Tongue (tissue), 2 donors: Measurements from ENCODE around the gene MRPS34. TPM values are rescaled to one million over a fixed set of nuclear protein-coding genes. Genes with fewer than 3 reads are reported as not detected.

Source experiments
- DNase-seq: peaks from one replicate; pipeline ENCODE4 v3.0.0-alpha.2; 2015
- total RNA-seq: library from RNA; depleted of rRNA; stranded (reverse); fragments of >200 nt; gene quantifications from one replicate; pipeline ENCODE4 v1.2.3, GENCODE V29; 2014

Gene MRPS34
- total RNA-seq, 1 donor from 2014 or later, result 41.5 TPM

DNA sequence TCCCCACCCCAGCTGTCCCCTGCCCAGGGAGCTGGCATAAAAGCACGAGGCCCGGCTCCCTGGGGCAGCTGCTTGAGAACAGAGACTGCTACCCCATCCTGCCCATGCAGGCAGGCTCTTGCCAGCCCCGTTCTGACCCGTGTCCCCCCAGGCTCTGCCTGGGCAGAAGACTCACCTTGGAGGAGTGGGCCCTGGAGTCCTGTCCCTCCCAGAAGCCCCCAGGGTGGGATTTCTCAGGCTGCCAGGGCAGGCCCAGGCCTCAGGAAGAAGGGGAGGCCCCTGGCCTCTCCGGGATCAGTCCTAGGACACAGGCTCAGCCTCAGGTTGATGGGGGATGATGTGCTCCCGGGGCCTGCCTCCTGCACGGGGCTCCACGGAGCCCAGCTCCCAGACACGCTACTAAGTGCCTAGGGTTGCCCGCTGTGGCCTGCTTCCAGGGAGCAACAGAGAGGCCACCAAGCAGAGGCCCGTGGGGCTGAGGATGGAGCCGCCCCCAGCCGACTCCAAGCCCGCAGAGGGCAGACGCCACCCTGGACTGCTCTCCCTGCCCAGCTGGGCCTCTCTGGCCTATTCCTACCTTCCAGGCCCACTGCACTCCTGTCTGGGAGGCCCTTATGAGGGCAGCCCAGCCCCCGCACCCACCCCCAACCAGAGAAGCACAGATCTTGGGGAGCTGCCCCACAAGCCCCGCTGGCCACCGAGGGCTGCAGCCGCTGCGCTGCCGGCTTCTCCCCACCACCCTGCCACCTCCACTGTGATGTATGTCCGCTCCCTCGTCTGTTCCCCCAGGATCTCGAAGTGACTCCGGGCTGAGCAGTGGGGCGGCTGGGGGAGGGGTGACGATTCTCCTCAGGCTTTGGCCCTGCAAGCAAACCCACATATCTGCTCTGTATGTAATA lies 3.3 kb downstream of the MRPS34 start:
- DNase-seq, result no peak

DNA sequence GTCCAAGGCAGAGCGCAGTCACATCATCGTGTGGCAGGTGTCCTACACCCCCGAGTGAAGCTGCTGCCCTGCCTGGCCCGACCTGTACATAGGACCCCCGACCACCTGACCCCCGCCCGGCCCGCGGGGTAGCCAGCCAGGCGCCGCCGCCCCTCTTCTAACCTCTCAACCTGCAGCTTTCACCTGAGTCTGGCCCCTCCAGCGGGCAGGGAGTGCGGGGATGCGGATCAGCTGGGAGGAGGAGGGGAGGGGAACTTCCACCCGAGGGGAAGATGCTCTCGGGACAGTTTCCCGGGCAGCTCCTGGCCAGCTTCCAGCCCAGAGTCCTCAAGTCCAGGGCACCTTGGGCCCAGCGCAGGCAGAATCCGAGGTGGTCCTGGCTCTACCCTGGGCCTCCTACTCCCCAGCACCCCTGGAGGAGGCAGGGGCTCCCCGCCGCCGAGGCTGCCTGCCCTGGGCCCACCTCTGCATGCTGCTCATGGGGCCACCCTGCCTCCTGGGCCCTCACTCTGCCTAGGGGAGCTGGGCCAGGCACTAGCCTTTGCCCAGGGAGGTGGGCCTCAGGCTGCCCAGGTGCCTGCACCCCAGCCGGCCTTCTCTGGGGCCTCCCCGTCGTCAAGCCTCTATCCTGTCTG lies 4.0 kb downstream of the MRPS34 start:
- DNase-seq, result no peak

DNA sequence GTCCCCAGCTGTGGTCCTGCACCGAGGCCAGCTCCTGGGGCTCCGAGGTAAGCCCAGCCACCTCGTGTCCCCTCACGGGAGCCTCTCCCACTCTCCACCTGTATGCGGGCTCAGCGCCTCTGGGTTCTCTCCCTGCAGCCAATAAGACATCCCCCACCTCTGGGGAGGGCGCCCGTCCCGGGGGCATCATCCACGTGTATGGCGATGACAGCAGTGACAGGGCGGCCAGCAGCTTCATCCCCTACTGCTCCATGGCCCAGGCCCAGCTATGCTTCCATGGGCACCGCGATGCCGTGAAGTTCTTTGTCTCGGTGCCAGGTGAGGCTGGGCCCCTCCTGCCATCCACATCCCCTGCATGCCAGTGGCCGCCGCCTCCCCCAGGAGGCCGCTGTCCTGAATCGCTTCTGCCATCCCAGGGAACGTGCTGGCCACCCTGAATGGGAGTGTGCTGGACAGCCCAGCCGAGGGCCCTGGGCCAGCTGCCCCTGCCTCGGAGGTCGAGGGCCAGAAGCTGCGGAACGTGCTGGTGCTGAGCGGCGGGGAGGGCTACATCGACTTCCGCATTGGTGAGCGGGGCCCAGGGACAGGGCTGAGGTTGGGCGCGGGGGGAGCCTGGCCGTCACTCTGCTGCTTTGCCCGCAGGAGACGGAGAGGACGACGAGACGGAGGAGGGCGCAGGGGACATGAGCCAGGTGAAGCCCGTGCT lies 4.7 kb downstream of the MRPS34 start:
- DNase-seq, result no peak

DNA sequence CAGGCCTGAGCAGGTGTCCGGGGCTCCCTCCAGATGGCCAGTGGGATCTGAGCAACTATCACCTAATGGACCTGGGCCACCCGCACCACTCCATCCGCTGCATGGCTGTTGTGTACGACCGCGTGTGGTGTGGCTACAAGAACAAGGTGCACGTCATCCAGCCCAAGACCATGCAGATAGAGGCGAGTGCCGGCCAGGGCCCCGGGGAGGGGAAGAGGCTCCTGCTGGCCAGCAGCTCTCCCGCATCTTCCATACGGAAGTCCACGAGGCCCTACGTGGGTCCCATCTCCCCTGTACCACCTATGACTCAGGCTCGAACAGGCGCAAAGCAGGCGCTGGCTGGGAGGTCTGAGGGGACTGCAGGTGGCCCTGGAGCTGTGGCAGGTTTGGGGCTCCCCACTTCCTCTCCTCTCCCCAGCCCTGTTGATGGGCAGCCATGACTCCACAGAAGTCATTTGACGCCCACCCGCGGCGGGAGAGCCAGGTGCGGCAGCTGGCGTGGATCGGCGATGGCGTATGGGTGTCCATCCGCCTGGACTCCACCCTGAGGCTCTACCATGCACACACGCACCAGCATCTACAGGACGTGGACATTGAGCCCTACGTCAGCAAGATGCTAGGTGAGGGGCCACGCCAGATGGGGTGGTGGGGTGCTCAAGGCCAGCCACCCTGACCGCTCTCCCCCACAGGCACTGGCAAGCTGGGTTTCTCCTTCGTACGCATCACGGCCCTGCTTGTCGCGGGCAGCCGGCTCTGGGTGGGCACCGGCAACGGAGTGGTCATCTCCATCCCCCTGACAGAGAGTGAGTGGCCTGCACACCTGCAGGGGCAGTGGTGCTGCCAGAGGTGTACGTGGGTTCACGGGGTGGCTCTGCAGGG lies 5.6 kb downstream of the MRPS34 start:
- DNase-seq, result no peak

DNA sequence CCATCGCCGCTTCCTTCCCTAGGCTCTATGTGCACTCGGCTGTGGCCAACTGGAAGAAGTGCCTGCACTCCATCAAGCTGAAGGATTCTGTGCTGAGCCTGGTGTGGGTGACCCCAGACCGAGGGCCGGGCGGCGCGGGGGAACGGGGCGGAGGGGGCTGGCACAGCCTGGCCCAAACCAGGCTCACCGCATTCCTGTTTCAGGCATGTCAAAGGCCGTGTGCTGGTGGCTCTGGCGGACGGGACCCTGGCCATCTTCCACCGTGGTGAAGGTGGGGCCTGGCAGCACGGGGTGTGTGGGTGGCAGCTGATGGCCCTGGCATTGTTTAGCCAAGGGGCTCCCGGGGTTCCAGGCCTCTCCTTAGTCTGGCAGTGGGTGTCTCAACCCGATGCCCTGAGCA lies 6.2 kb downstream of the MRPS34 start:
- DNase-seq, result no peak

DNA sequence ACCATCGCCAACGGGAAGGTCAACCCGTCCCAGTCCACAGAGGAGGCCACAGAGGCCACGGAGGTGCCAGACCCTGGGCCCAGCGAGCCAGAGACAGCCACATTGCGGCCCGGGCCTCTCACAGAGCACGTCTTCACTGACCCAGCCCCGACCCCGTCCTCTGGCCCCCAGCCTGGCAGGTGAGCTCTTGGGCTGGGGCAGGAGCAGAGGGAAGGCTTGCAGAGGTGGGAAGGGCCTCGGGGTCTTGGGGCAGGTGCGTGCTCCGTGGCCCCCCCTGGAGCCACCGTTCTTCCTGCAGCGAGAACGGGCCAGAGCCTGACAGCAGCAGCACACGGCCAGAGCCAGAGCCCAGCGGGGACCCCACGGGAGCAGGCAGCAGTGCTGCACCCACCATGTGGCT lies 6.7 kb downstream of the MRPS34 start:
- DNase-seq, result no peak

- no peak for DNase-seq
Measured at GRCh38 chr16:1765826-1766225, 7.1 kb downstream of the MRPS34 start.

GRCh38 chr16:1764971-1765370 lies 8.0 kb downstream of the MRPS34 start:
- DNase-seq, result no peak

DNA sequence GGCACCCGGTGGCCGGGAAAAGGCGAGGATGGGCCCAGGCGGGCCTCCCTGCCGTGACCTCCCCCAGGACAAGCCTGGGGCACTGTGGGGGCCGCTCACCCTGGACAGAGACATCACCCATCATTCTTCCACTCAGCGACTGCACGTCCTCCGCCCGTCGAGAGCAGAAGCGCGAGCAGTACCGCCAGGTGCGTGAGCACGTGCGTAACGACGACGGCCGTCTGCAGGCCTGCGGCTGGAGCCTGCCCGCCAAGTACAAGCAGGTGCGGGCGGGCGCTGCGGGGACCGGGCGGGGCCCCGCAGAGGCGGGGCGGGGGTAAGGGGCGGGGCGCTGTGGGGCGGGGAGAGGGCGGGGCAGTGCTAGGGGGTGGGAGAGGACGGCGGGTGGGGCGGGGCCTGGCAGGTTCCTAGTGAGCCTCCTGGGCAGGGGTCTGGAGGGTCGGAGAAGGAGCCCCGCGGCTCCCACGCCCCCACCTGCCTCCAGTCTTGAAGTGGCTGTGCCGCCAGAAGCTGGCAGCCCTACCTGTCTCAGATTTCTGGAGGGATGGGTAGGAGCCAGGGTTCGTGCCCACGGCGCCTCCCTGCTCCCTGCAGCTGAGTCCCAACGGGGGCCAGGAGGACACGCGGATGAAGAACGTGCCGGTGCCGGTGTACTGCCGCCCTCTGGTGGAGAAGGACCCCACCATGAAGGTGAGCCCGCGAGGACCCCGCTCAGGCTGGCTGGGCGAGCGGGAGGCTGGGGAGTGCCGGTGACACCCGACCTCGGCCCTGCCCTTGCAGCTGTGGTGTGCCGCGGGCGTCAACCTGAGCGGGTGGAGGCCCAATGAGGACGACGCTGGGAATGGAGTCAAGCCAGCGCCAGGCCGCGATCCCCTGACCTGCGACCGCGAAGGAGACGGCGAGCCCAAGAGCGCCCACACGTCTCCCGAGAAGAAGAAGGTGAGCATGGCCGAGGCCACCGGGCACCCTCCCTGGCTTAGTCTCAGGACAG lies 9.1 kb downstream of the MRPS34 start:
- DNase-seq, result peak; percentile 65

GRCh38 chr16:1762879-1763520 lies 9.9 kb downstream of the MRPS34 start:
- no peak for DNase-seq

GRCh38 chr16:1762196-1762878 lies 10.6 kb downstream of the MRPS34 start:
- DNase-seq, result no peak

DNA sequence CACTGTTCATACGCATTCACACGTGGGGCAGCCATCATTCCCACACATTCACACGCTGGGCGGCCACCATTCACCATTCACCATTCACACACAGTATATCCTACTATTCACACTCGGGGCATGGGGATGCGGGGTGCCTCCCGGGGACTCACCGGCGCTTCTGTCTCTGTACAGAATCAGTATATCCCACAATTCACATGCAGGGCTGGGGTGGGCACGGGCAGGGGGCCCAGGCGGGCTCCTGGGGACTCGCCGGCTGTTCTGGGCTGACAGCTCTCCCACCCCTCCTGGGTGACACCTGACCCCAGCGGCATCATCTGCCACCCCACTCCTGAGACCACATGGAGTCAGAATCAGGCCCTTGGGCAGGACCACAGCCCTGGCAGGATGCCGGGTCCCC lies 11.2 kb downstream of the MRPS34 start:
- DNase-seq, result no peak

- no peak for DNase-seq
Measured at GRCh38 chr16:1760911-1761310, 12.0 kb downstream of the MRPS34 start.

DNA sequence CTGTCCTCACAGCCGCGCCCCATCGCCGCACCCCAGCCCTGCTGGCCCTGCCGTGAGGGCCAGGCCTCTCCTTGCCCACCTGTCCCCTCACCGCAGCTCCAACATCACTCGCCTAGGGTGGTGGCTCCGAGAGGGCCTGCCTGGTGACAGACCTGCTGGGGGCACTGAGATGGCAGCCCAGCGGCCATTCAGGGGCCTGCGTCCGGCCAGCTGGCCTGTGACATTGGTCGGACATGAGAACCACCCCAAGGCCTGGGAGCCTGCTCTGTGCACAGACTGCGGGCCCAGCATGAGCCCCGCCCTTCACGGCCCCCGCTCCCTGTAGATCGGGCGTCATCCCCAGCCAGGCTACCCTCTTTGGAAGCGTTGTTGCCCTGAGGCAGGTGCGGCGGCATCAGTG lies 13.4 kb downstream of the MRPS34 start:
- no peak for DNase-seq

DNA sequence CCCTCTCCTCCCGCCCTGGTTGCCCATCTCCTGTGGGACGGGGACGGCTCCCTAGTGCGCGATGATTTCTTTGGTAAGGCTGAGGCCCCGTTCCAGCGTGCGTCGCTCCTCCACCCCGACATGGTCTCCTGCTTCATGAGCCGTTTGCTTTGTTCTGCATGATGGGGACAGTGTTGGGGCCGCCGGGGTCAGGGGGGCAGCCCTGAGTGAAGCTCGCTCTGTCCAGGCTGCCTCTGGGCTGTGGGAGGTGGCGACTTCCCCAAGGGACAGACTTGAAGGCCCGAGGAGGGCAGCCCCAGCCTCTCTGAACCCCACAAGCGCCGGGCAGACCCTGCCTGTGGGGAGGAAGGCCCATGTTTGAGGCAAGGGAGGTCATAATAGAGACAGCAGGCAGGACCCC lies 14.0 kb downstream of the MRPS34 start:
- DNase-seq, result no peak

DNA sequence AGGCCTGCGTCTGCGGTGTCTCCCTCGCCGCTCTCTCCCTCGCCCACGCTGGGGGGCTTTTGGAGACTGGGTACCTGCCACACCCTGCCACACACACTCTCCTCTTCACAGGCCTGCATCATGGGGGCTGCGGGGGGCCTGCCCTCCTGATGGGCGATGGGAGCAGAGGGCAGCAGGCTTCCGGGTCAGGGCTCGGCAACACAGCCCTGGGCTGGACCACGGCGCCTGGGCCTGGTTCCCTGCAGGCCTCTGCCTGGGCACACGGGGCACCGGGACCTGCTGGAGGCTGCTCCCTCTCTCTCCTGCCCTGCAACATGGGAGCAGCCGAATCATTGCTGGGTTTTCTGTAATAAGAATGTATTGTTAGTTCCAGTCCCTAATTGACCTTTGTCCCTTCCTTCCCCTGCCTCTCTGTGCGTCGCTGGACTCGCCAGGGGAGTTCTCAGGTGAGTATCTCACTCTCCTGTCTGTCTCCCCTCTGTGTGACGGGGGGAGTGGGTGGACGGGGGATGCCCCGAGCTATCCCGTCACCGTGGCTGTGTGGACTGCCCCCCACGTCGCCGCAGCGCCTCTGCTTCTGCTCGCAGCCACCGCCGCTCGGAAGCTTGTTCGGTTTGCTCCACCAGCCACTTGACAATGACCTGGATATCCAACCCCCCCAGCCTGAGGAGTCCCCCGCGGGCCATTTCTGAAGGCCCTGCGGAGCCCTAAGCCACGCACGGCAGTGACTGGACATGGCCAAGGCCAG lies 15.0 kb downstream of the MRPS34 start:
- DNase-seq, result no peak

DNA sequence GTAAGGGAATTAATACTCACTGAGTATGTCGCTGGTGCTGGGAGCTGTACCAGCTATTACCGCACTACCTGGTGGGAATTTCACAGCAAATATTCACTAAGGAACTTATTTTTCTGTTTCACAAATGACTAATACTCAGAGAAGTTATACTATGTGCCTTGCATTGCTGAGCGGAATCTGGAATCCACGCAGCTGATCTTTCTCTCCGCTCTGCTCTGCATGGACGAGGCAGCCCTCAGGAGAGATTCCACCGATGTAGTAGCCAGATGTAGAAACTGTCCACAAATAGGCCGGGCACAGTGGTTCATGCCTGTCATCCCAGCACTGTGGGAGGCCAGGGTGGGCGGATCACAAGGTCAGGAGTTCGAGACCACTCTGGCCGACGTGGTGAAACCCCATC lies 18.7 kb downstream of the MRPS34 start:
- no peak for DNase-seq

DNA sequence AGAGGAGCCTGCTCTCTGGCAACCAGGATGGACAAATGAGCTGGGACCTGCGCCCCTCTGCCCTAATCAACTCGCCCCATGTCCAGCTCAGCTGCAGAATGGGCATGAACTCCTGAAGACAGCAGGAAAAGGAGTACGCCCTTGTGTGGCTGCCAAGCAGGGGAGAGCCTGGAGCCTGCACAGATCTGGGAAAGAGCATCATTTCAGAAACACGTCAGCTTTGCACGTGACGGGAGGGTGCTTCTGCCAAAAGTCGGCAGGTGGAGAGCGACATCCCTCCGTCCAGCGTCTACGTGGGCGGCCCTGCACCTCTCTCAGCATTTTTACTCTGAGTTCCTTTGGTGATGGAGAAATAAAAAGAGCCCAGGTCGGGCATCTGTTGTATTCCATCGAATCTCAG lies 20.1 kb downstream of the MRPS34 start:
- DNase-seq, result no peak

GRCh38 chr16:1751946-1752345 lies 21.0 kb downstream of the MRPS34 start:
- DNase-seq, result no peak
